Cardiac fibroblast (primary cell): ENCODE data around the gene GARIN5A.

Source experiments
- DNase-seq, 2 donors: peaks; one replicate each; pipeline versions ENCODE4 v3.0.0 to v3.0.0-alpha.2; 2010; ENCODE audit warnings: low read depth in 2 of 2
- H3K4me3 ChIP-seq, 2 donors: replicated peaks in 1 of 2; 1 replicate in 1 of 2; 2 replicates in 1 of 2; pipeline ENCODE4 v1.5.1; 2011; ENCODE audit warnings: low read depth in 2 of 2, low read length in 2 of 2, mild to moderate bottlenecking in 2 of 2, moderate library complexity in 1 of 2
- CTCF ChIP-seq: IDR thresholded peaks from one replicate; pipeline ENCODE4 v1.5.1; 2011; ENCODE audit warnings: low read depth, mild to moderate bottlenecking, low read length, inconsistent platforms

The GARIN5A gene

GRCh38 chr19:50420808-50421207 is 55.8 kb downstream of the GARIN5A start:
- DNase-seq: no peak
- H3K4me3 ChIP-seq: no peak overlapping the region
- no peak for TF ChIP-seq CTCF

- H3K4me3 ChIP-seq: no peak overlapping the region
- TF ChIP-seq CTCF: no peak
- no peak for DNase-seq
Observed at GRCh38 chr19:50420127-50420526, 56.5 kb downstream of the GARIN5A start.

- H3K4me3 ChIP-seq: no peak overlapping the region
Observed at GRCh38 chr19:50419580-50420035, 57.0 kb downstream of the GARIN5A start.

GRCh38 chr19:50419022-50419579 is 57.5 kb downstream of the GARIN5A start:
- no peak for DNase-seq
- no peak overlapping the region for H3K4me3 ChIP-seq
- TF ChIP-seq CTCF: no peak

More at GRCh38 chr19:50419580-50420035, 57.0 kb downstream of the GARIN5A start:
- TF ChIP-seq CTCF: no peak
- no peak for DNase-seq

- TF ChIP-seq CTCF: no peak
Observed at GRCh38 chr19:50418176-50419021, 58.2 kb downstream of the GARIN5A start, which contains the start of gene SPIB. Gene SPIB, plus strand, starts transcription at chr19:50418938. Its CDS starts 25 bp downstream, at chr19:50418963.

GRCh38 chr19:50417111-50418081 is 59.3 kb downstream of the GARIN5A start:
- no peak for TF ChIP-seq CTCF
- DNase-seq: no peak
- no peak overlapping the region for H3K4me3 ChIP-seq

More at GRCh38 chr19:50418176-50419021, 58.2 kb downstream of the GARIN5A start, which contains the start of gene SPIB:
- no peak for DNase-seq
- H3K4me3 ChIP-seq: no peak within 1 kb of the TSS
